ENCODE results near the gene PDE6B.
"Not testable (repeated sequence)": the region's sequence is repeated elsewhere in the genome, so short reads cannot be mapped to it uniquely, and the experiment has no call there.

Gene PDE6B

DNA sequence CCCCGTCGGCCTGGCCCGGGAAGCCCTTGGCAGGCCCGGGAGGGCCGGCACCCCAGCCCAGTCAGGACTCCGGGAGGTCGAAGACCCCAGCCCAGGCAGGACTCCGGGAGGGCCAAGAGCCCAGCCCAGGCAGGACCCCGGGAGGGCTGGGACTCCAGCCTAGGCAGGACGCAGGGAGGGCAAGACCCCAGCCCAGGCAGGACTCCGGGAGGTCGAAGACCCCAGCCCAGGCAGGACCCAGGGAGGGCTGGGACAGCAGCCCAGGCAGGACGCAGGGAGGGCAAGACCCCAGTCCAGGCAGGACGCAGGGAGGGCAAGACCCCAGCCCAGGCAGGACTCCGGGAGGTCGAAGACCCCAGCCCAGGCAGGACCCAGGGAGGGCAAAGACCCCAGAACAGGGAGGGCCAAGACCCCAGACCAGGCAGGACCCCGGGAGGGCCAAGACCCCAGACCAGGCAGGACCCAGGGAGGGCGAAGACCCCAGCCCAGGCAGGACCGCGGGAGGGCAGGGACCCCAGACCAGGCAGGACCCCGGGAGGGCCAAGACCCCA, 80.8 kb downstream of the PDE6B start:
- Histone ChIP-seq H3K4me3 (ENCODE audit: low read depth in 1 of 2, low read length in 2 of 2) (peak overlapping the region; percentile 79 to 81), H3K4me1 (ENCODE audit: control insufficient read depth in 1 of 2, insufficient read depth in 2 of 2, low read length in 2 of 2) (peaks cover 12 to 22% of the 10 kb centered on the region in 2 donors), H3K9ac (ENCODE audit: low read depth in 1 of 2, low read length in 2 of 2) (peak overlapping the region; percentile 88 to 97), H3K27ac (ENCODE audit: low read depth, low read length) (peak overlapping the region; percentile 50)
- not testable (repeated sequence) for H3K9me3 ChIP-seq (ENCODE audit: control insufficient read depth in 1 of 2, low read length in 2 of 2); H3K27me3 ChIP-seq (ENCODE audit: control insufficient read depth in 1 of 2, insufficient read depth in 2 of 2, low read length in 2 of 2); H3K36me3 ChIP-seq (ENCODE audit: control insufficient read depth in 1 of 2, insufficient read depth in 2 of 2, low read length in 2 of 2)

- no peaks in the 10 kb centered on the region for H3K27me3 ChIP-seq (ENCODE audit: control insufficient read depth in 1 of 2, insufficient read depth in 2 of 2, low read length in 2 of 2)
- H3K4me3 ChIP-seq (ENCODE audit: low read depth in 1 of 2, low read length in 2 of 2) = peak overlapping the region; percentile 43 to 62
- no peak overlapping the region for H3K27ac ChIP-seq (ENCODE audit: low read depth, low read length)
- peaks cover 3 to 8% of the 10 kb centered on the region in 2 donors for H3K36me3 ChIP-seq (ENCODE audit: control insufficient read depth in 1 of 2, insufficient read depth in 2 of 2, low read length in 2 of 2)
- no peaks in the 10 kb centered on the region for H3K9me3 ChIP-seq (ENCODE audit: control insufficient read depth in 1 of 2, low read length in 2 of 2)
- H3K9ac ChIP-seq (ENCODE audit: low read depth in 1 of 2, low read length in 2 of 2) = peak overlapping the region; percentile 47 to 97
- peaks cover 12 to 22% of the 10 kb centered on the region in 2 donors for H3K4me1 ChIP-seq (ENCODE audit: control insufficient read depth in 1 of 2, insufficient read depth in 2 of 2, low read length in 2 of 2)
These were observed 81.6 kb downstream of the PDE6B start for GRCh38 chr4:706834-707598.

GRCh38 chr4:707929-708630, 82.7 kb downstream of the PDE6B start:
- H3K4me1 ChIP-seq (ENCODE audit: control insufficient read depth in 1 of 2, insufficient read depth in 2 of 2, low read length in 2 of 2) = peaks cover 12 to 22% of the 10 kb centered on the region in 2 donors
- H3K9ac ChIP-seq (ENCODE audit: low read depth in 1 of 2, low read length in 2 of 2) = no peak overlapping the region
- H3K9me3 ChIP-seq (ENCODE audit: control insufficient read depth in 1 of 2, low read length in 2 of 2) = no peaks in the 10 kb centered on the region
- H3K27ac ChIP-seq (ENCODE audit: low read depth, low read length) = no peak overlapping the region
- peaks cover 3 to 8% of the 10 kb centered on the region in 2 donors for H3K36me3 ChIP-seq (ENCODE audit: control insufficient read depth in 1 of 2, insufficient read depth in 2 of 2, low read length in 2 of 2)
- no peaks in the 10 kb centered on the region for H3K27me3 ChIP-seq (ENCODE audit: control insufficient read depth in 1 of 2, insufficient read depth in 2 of 2, low read length in 2 of 2)
- H3K4me3 ChIP-seq (ENCODE audit: low read depth in 1 of 2, low read length in 2 of 2) = no peak overlapping the region

DNA sequence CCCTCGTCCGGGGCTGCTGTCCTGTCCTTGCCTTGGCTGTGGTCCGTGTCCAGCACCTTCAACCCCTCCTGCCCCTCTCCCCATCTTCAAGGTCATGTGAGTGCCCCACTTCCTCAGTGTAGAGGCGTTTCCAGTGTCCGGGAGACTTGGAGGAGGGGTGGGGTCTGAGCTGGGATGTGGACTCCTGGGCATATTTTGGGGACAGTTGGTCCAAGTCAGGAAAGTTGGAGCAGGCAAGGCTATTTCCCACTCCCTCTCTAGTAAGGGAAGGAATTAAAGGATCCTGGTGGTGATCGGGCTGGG, 83.2 kb downstream of the PDE6B start:
- Histone ChIP-seq H3K36me3 (ENCODE audit: control insufficient read depth in 1 of 2, insufficient read depth in 2 of 2, low read length in 2 of 2) (peaks cover 3 to 8% of the 10 kb centered on the region in 2 donors), H3K27me3 (ENCODE audit: control insufficient read depth in 1 of 2, insufficient read depth in 2 of 2, low read length in 2 of 2) (no peaks in the 10 kb centered on the region), H3K9ac (ENCODE audit: low read depth in 1 of 2, low read length in 2 of 2) (no peak overlapping the region), H3K4me1 (ENCODE audit: control insufficient read depth in 1 of 2, insufficient read depth in 2 of 2, low read length in 2 of 2) (peaks cover 12 to 22% of the 10 kb centered on the region in 2 donors), H3K27ac (ENCODE audit: low read depth, low read length) (no peak overlapping the region), H3K4me3 (ENCODE audit: low read depth in 1 of 2, low read length in 2 of 2) (no peak overlapping the region), H3K9me3 (ENCODE audit: control insufficient read depth in 1 of 2, low read length in 2 of 2) (no peaks in the 10 kb centered on the region)

- peaks cover 12 to 22% of the 10 kb centered on the region in 2 donors for H3K4me1 ChIP-seq (ENCODE audit: control insufficient read depth in 1 of 2, insufficient read depth in 2 of 2, low read length in 2 of 2)
- H3K36me3 ChIP-seq (ENCODE audit: control insufficient read depth in 1 of 2, insufficient read depth in 2 of 2, low read length in 2 of 2) = peaks cover 7 to 10% of the 10 kb centered on the region in 2 donors
- H3K9me3 ChIP-seq (ENCODE audit: control insufficient read depth in 1 of 2, low read length in 2 of 2) = no peaks in the 10 kb centered on the region
- H3K9ac ChIP-seq (ENCODE audit: low read depth in 1 of 2, low read length in 2 of 2) = no peak overlapping the region
- H3K4me3 ChIP-seq (ENCODE audit: low read depth in 1 of 2, low read length in 2 of 2) = no peak overlapping the region
- H3K27me3 ChIP-seq (ENCODE audit: control insufficient read depth in 1 of 2, insufficient read depth in 2 of 2, low read length in 2 of 2) = no peaks in the 10 kb centered on the region
- H3K27ac ChIP-seq (ENCODE audit: low read depth, low read length) = no peak overlapping the region
These were observed 84.0 kb downstream of the PDE6B start for GRCh38 chr4:709348-709747.

DNA sequence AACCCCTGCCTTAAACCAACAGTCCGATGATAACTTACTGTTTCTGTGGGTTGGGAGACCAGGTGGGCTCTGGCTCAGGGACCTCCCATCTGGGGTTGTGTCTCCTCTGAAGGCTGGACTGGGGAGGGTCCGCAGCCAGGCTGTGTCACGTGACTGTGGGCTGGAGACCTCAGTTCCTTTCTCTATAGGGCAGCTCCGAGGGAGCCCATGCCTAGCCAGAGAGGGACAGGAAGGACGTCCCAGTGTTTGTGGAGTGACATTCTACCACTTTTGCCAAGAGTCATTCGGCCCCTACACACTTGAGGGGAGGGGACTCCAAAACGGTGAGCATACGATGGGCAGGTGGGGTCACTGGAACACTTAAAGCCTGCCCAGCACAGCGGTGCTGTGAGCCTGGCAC, 84.7 kb downstream of the PDE6B start:
- Histone ChIP-seq H3K36me3 (ENCODE audit: control insufficient read depth in 1 of 2, insufficient read depth in 2 of 2, low read length in 2 of 2) (peaks cover 9 to 13% of the 10 kb centered on the region in 2 donors), H3K9me3 (ENCODE audit: control insufficient read depth in 1 of 2, low read length in 2 of 2) (no peaks in the 10 kb centered on the region), H3K4me1 (ENCODE audit: control insufficient read depth in 1 of 2, insufficient read depth in 2 of 2, low read length in 2 of 2) (peaks cover 8 to 18% of the 10 kb centered on the region in 2 donors), H3K4me3 (ENCODE audit: low read depth in 1 of 2, low read length in 2 of 2) (no peak overlapping the region), H3K27me3 (ENCODE audit: control insufficient read depth in 1 of 2, insufficient read depth in 2 of 2, low read length in 2 of 2) (no peaks in the 10 kb centered on the region), H3K27ac (ENCODE audit: low read depth, low read length) (no peak overlapping the region), H3K9ac (ENCODE audit: low read depth in 1 of 2, low read length in 2 of 2) (no peak overlapping the region)

- no peaks in the 10 kb centered on the region for H3K27me3 ChIP-seq (ENCODE audit: control insufficient read depth in 1 of 2, insufficient read depth in 2 of 2, low read length in 2 of 2)
These were observed 85.5 kb downstream of the PDE6B start for GRCh38 chr4:710916-711315.

DNA sequence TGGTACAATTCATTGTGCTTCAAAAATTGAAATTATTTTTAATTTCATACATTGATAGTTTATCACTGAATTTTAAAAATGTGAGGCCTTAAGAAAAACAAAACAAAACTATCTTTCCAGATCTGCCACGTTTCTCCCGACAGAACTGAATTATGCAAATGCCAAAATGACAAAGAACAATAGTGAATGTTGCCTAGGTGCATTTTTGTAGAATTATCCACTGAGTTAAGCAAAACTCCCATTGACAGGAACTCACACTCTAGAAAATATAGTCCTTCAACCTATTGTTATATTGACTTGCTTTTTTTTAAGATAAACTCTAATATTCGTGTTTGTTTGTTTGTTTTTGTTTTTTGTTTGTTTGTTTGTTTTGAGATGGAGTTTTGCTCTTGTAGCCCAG, 86.7 kb downstream of the PDE6B start:
- Histone ChIP-seq H3K27ac (ENCODE audit: low read depth, low read length) (no peak overlapping the region), H3K4me1 (ENCODE audit: control insufficient read depth in 1 of 2, insufficient read depth in 2 of 2, low read length in 2 of 2) (peaks cover 6 to 10% of the 10 kb centered on the region in 2 donors), H3K9me3 (ENCODE audit: control insufficient read depth in 1 of 2, low read length in 2 of 2) (no peaks in the 10 kb centered on the region)

More at GRCh38 chr4:710916-711315, 85.5 kb downstream of the PDE6B start:
- H3K4me1 ChIP-seq (ENCODE audit: control insufficient read depth in 1 of 2, insufficient read depth in 2 of 2, low read length in 2 of 2) = peaks cover 6 to 15% of the 10 kb centered on the region in 2 donors
- H3K9ac ChIP-seq (ENCODE audit: low read depth in 1 of 2, low read length in 2 of 2) = no peak overlapping the region
- peaks cover 9 to 13% of the 10 kb centered on the region in 2 donors for H3K36me3 ChIP-seq (ENCODE audit: control insufficient read depth in 1 of 2, insufficient read depth in 2 of 2, low read length in 2 of 2)
- no peak overlapping the region for H3K4me3 ChIP-seq (ENCODE audit: low read depth in 1 of 2, low read length in 2 of 2)
- no peaks in the 10 kb centered on the region for H3K9me3 ChIP-seq (ENCODE audit: control insufficient read depth in 1 of 2, low read length in 2 of 2)
- no peak overlapping the region for H3K27ac ChIP-seq (ENCODE audit: low read depth, low read length)

GRCh38 chr4:712916-713632, 87.7 kb downstream of the PDE6B start:
- Histone ChIP-seq H3K36me3 (ENCODE audit: control insufficient read depth in 1 of 2, insufficient read depth in 2 of 2, low read length in 2 of 2) (peaks cover 9 to 13% of the 10 kb centered on the region in 2 donors), H3K9me3 (ENCODE audit: control insufficient read depth in 1 of 2, low read length in 2 of 2) (no peaks in the 10 kb centered on the region), H3K27me3 (ENCODE audit: control insufficient read depth in 1 of 2, insufficient read depth in 2 of 2, low read length in 2 of 2) (no peaks in the 10 kb centered on the region), H3K9ac (ENCODE audit: low read depth in 1 of 2, low read length in 2 of 2) (no peak overlapping the region), H3K4me1 (ENCODE audit: control insufficient read depth in 1 of 2, insufficient read depth in 2 of 2, low read length in 2 of 2) (peaks cover 5 to 14% of the 10 kb centered on the region in 2 donors), H3K27ac (ENCODE audit: low read depth, low read length) (no peak overlapping the region), H3K4me3 (ENCODE audit: low read depth in 1 of 2, low read length in 2 of 2) (no peak overlapping the region)

More for the DNA sequence above, 86.7 kb downstream of the PDE6B start:
- Histone ChIP-seq H3K27me3 (ENCODE audit: control insufficient read depth in 1 of 2, insufficient read depth in 2 of 2, low read length in 2 of 2) (no peaks in the 10 kb centered on the region), H3K36me3 (ENCODE audit: control insufficient read depth in 1 of 2, insufficient read depth in 2 of 2, low read length in 2 of 2) (peaks cover 9 to 13% of the 10 kb centered on the region in 2 donors), H3K4me3 (ENCODE audit: low read depth in 1 of 2, low read length in 2 of 2) (no peak overlapping the region), H3K9ac (ENCODE audit: low read depth in 1 of 2, low read length in 2 of 2) (no peak overlapping the region)

GRCh38 chr4:714087-714486, 88.7 kb downstream of the PDE6B start:
- Histone ChIP-seq H3K9me3 (ENCODE audit: control insufficient read depth in 1 of 2, low read length in 2 of 2) (no peaks in the 10 kb centered on the region), H3K4me1 (ENCODE audit: control insufficient read depth in 1 of 2, insufficient read depth in 2 of 2, low read length in 2 of 2) (peaks cover 0 to 8% of the 10 kb centered on the region in 2 donors), H3K27me3 (ENCODE audit: control insufficient read depth in 1 of 2, insufficient read depth in 2 of 2, low read length in 2 of 2) (no peaks in the 10 kb centered on the region), H3K36me3 (ENCODE audit: control insufficient read depth in 1 of 2, insufficient read depth in 2 of 2, low read length in 2 of 2) (peaks cover 9 to 13% of the 10 kb centered on the region in 2 donors), H3K9ac (ENCODE audit: low read depth in 1 of 2, low read length in 2 of 2) (no peak overlapping the region), H3K27ac (ENCODE audit: low read depth, low read length) (no peak overlapping the region), H3K4me3 (ENCODE audit: low read depth in 1 of 2, low read length in 2 of 2) (no peak overlapping the region)

Measured in duodenal mucosa (tissue), 2 donors.